Natural killer cell treated with Interleukin-12 subunit alpha and Interleukin-12 subunit beta and Interleukin-15 and Interleukin-18, amount 100 ng/mL, for 72 hours (primary cell): ENCODE measurements around the gene PRDX5. TPM values are rescaled to one million over a fixed set of nuclear protein-coding genes. Genes with fewer than 3 reads are reported as not detected.

Source experiments
- ATAC-seq, 2 donors: fragments of 150-1000 bp; cut with Tn5 transposase in 1 of 2; sonication (Bioruptor Pico), chemical (Tn5 transposase) in 1 of 2; 2 replicates each; pipeline ENCODE4 v1.10.0; 2021
- DNase-seq: peaks from one replicate; pipeline ENCODE4 v3.0.0; 2022; ENCODE audit warnings: low spot score
- H3K27ac Mint-ChIP-seq, 2 donors: 1 replicate in 1 of 2; 2 replicates in 1 of 2; pipeline ENCODE4 v1.8.0; 2022; ENCODE audit warnings: mixed read lengths in 2 of 2, mild to moderate bottlenecking in 1 of 2, moderate library complexity in 1 of 2
- H3K27me3 Mint-ChIP-seq, 2 donors: 1 replicate in 1 of 2; 2 replicates in 1 of 2; pipeline ENCODE4 v1.8.0; 2022; ENCODE audit warnings: mixed read lengths in 2 of 2
- H3K36me3 Mint-ChIP-seq: one replicate; pipeline ENCODE4 v1.8.0; 2022; ENCODE audit warnings: mixed read lengths
- H3K4me1 Mint-ChIP-seq, 2 donors: 1 replicate in 1 of 2; 2 replicates in 1 of 2; pipeline ENCODE4 v1.8.0; 2022; ENCODE audit warnings: low read depth in 2 of 2, mixed read lengths in 2 of 2, mild to moderate bottlenecking in 1 of 2
- H3K4me3 Mint-ChIP-seq: one replicate; pipeline ENCODE4 v1.8.0; 2022; ENCODE audit warnings: mixed read lengths
- H3K9me3 Mint-ChIP-seq: 2 replicates; pipeline ENCODE4 v1.8.0; 2022; ENCODE audit warnings: mixed read lengths
- total RNA-seq, 2 donors: library from RNA; stranded (reverse); gene quantifications; one replicate each; pipeline ENCODE4 v1.2.3, GENCODE V29; 2022

The PRDX5 gene
- total RNA-seq, 2 donors from 2014 or later: 83.5 to 116 TPM

GRCh38 chr11:64284962-64285884 is 32.7 kb upstream of the PRDX5 start, which contains the start of gene GPR137:
TSS of gene GPR137 (plus strand) at chr11:64285848. CDS start at chr11:64286525, 677 bp downstream.
- Mint-ChIP-seq H3K36me3 (no peaks in the 10 kb centered on the region), H3K9me3 (no peaks in the 10 kb centered on the region), H3K4me1 (peaks cover 14 to 22% of the 10 kb centered on the region in 2 donors), H3K27ac (peak within 1 kb of the TSS; percentile 82 to 83), H3K4me3 (peak within 1 kb of the TSS; percentile 85), H3K27me3 (no peaks in the 10 kb centered on the region)
- DNase-seq (peak; percentile 93), ATAC-seq (peak; percentile 78 to 85)

- Mint-ChIP-seq H3K4me3 (peak overlapping the region; percentile 84), H3K36me3 (no peaks in the 10 kb centered on the region), H3K27ac (peak overlapping the region; percentile 82), H3K9me3 (no peaks in the 10 kb centered on the region), H3K27me3 (peaks cover 6 to 8% of the 10 kb centered on the region in 2 donors), H3K4me1 (peaks cover 19 to 24% of the 10 kb centered on the region in 2 donors)
- DNase-seq: no peak
- no peak for ATAC-seq
These were observed 31.8 kb upstream of the PRDX5 start for GRCh38 chr11:64285885-64286800.

- H3K36me3 Mint-ChIP-seq: no peaks in the 10 kb centered on the region
- ATAC-seq (no peak), DNase-seq (no peak)
- H3K27me3 Mint-ChIP-seq: peaks cover 6 to 8% of the 10 kb centered on the region in 2 donors
- H3K9me3 Mint-ChIP-seq: no peaks in the 10 kb centered on the region
- H3K4me1 Mint-ChIP-seq: peaks cover 19% of the 10 kb centered on the region in 2 donors
- peak overlapping the region; percentile 73 to 82 for H3K27ac Mint-ChIP-seq
- peak overlapping the region; percentile 84 for H3K4me3 Mint-ChIP-seq
These were observed 31.1 kb upstream of the PRDX5 start for GRCh38 chr11:64286801-64287159.

GRCh38 chr11:64287676-64288352 is 30.1 kb upstream of the PRDX5 start:
- no peak for DNase-seq

GRCh38 chr11:64288353-64288750 is 29.6 kb upstream of the PRDX5 start:
- DNase-seq (no peak), ATAC-seq (no peak)
- no peaks in the 10 kb centered on the region for H3K36me3 Mint-ChIP-seq
- no peak overlapping the region for H3K27ac Mint-ChIP-seq
- no peak overlapping the region for H3K4me3 Mint-ChIP-seq
- peaks cover 16 to 19% of the 10 kb centered on the region in 2 donors for H3K4me1 Mint-ChIP-seq
- H3K27me3 Mint-ChIP-seq: peaks cover 14 to 17% of the 10 kb centered on the region in 2 donors
- H3K9me3 Mint-ChIP-seq: no peaks in the 10 kb centered on the region

More at GRCh38 chr11:64287676-64288352, 30.1 kb upstream of the PRDX5 start:
- peaks cover 10 to 11% of the 10 kb centered on the region in 2 donors for H3K27me3 Mint-ChIP-seq
- H3K4me3 Mint-ChIP-seq: no peak overlapping the region
- ATAC-seq: no peak
- no peaks in the 10 kb centered on the region for H3K9me3 Mint-ChIP-seq
- no peaks in the 10 kb centered on the region for H3K36me3 Mint-ChIP-seq
- H3K4me1 Mint-ChIP-seq: peaks cover 18 to 19% of the 10 kb centered on the region in 2 donors
- no peak overlapping the region for H3K27ac Mint-ChIP-seq

- H3K36me3 Mint-ChIP-seq: no peaks in the 10 kb centered on the region
- no peak overlapping the region for H3K4me3 Mint-ChIP-seq
- no peak for ATAC-seq
- H3K27me3 Mint-ChIP-seq: peaks cover 15 to 19% of the 10 kb centered on the region in 2 donors
- no peak overlapping the region for H3K27ac Mint-ChIP-seq
- peaks cover 16% of the 10 kb centered on the region in 2 donors for H3K4me1 Mint-ChIP-seq
- H3K9me3 Mint-ChIP-seq: no peaks in the 10 kb centered on the region
- DNase-seq: no peak
These were observed 28.8 kb upstream of the PRDX5 start for GRCh38 chr11:64289002-64289564.

- Mint-ChIP-seq H3K4me3 (peak overlapping the region; percentile 74), H3K27ac (no peak overlapping the region), H3K27me3 (peaks cover 25 to 29% of the 10 kb centered on the region in 2 donors), H3K9me3 (no peaks in the 10 kb centered on the region), H3K36me3 (no peaks in the 10 kb centered on the region), H3K4me1 (peaks cover 14 to 16% of the 10 kb centered on the region in 2 donors)
- DNase-seq (no peak), ATAC-seq (no peak)
These were observed 27.3 kb upstream of the PRDX5 start for GRCh38 chr11:64290352-64291261.

GRCh38 chr11:64291262-64291751 is 26.6 kb upstream of the PRDX5 start, which contains the start of gene KCNK4:
TSS of gene KCNK4 (plus strand) at chr11:64291302. CDS start at chr11:64293019, 1,717 bp downstream.
- Mint-ChIP-seq H3K9me3 (no peaks in the 10 kb centered on the region), H3K36me3 (no peaks in the 10 kb centered on the region), H3K4me3 (peak within 1 kb of the TSS; percentile 74), H3K27me3 (peaks cover 29% of the 10 kb centered on the region in 2 donors), H3K4me1 (peaks cover 12 to 15% of the 10 kb centered on the region in 2 donors), H3K27ac (no peak within 1 kb of the TSS)
- ATAC-seq (no peak), DNase-seq (no peak)

GRCh38 chr11:64291752-64292459 is 26.0 kb upstream of the PRDX5 start:
- Mint-ChIP-seq H3K27me3 (peaks cover 29 to 32% of the 10 kb centered on the region in 2 donors), H3K27ac (no peak overlapping the region), H3K36me3 (no peaks in the 10 kb centered on the region), H3K4me3 (no peak overlapping the region), H3K9me3 (no peaks in the 10 kb centered on the region), H3K4me1 (peaks cover 6 to 9% of the 10 kb centered on the region in 2 donors)
- ATAC-seq: peak; percentile 15 to 33
- no peak for DNase-seq

- H3K9me3 Mint-ChIP-seq: no peaks in the 10 kb centered on the region
- DNase-seq: no peak
- peak overlapping the region; percentile 30 for H3K4me3 Mint-ChIP-seq
- H3K36me3 Mint-ChIP-seq: no peaks in the 10 kb centered on the region
- H3K4me1 Mint-ChIP-seq: peaks cover 7 to 8% of the 10 kb centered on the region in 2 donors
- H3K27me3 Mint-ChIP-seq: peaks cover 36% of the 10 kb centered on the region in 2 donors
- no peak overlapping the region for H3K27ac Mint-ChIP-seq
- ATAC-seq: peak in 1 of 2 donors; percentile 25
These were observed 25.3 kb upstream of the PRDX5 start for GRCh38 chr11:64292460-64293254.

GRCh38 chr11:64294774-64295173 is 23.1 kb upstream of the PRDX5 start:
- ATAC-seq: no peak
- Mint-ChIP-seq H3K4me3 (no peak overlapping the region), H3K27me3 (peaks cover 42 to 48% of the 10 kb centered on the region in 2 donors)

More at GRCh38 chr11:64294774-64295173, 23.1 kb upstream of the PRDX5 start:
- Mint-ChIP-seq H3K9me3 (no peaks in the 10 kb centered on the region), H3K27ac (no peak overlapping the region), H3K4me1 (peaks cover 12 to 14% of the 10 kb centered on the region in 2 donors), H3K36me3 (no peaks in the 10 kb centered on the region)
- no peak for DNase-seq
